ENCODE results near the gene COL25A1. TPM values are rescaled to one million over a fixed set of nuclear protein-coding genes. Genes with fewer than 3 reads are reported as not detected.

COL25A1 gene
- total RNA-seq, 1 experiment from 2014 or later, result not detected

DNA sequence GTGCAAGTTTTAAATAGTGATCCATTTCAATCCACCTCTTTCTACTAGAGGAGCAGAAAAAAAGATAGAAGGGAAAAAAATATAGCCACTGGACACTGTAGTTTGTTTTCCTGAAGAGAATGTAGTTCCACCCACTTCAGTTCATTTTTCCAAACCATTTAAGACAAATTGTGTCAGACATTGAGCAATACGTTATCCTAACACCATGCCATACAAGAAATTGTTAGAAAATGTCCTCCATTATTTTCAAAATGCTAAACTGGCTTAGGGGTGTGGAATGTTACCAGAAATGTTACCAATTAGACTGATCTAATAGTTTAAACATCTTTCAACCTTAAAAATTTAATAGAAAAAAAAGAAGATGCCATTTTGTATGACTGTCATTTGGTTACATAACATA is 491.0 kb downstream of the COL25A1 start:
- peaks cover 59% of the 10 kb centered on the region for H3K27me3 ChIP-seq (ENCODE audit: insufficient read depth, low read length)
- no peak overlapping the region for H3K27ac ChIP-seq (ENCODE audit: low read depth, low read length)
- intact Hi-C loops (cut with micrococcal nuclease), result no loop called here
- no peak overlapping the region for H3K4me2 ChIP-seq (ENCODE audit: low read length)
- no peak for DNase-seq (ENCODE audit: low read depth, low spot score)
- POLR2A ChIA-PET, result no interaction called here
- no peaks in the 10 kb centered on the region for H3K4me1 ChIP-seq (ENCODE audit: control insufficient read depth in 1 of 2, insufficient read depth in 2 of 2, low read length in 2 of 2)
- BruUV-seq (replicated peaks), result no TSS peak
- H3K79me2 ChIP-seq (ENCODE audit: insufficient read depth, low read length), result no peaks in the 10 kb centered on the region
- no peaks in the 10 kb centered on the region for H3K36me3 ChIP-seq (ENCODE audit: control insufficient read depth in 1 of 2, insufficient read depth in 2 of 2, low read length in 2 of 2)
- no peaks in the 10 kb centered on the region; the same call in 1 of the 2 replicates for H4K20me1 ChIP-seq (ENCODE audit: insufficient read depth)
- RAD21 ChIA-PET (ENCODE audit: low non-redundant PET in 1 of 2, low total read pairs in 2 of 2, uncharacterized antibody in 2 of 2, unreplicated experiment in 2 of 2), result no interaction called here
- no peak overlapping the region for H3K4me3 ChIP-seq (replicated peaks in 1 of 2; ENCODE audit: low read depth in 1 of 2, low read length in 2 of 2)
- H3K9me3 ChIP-seq (ENCODE audit: control insufficient read depth in 1 of 2, insufficient read depth in 1 of 2, low read depth in 1 of 2, low read length in 2 of 2), result no peaks in the 10 kb centered on the region
- TF ChIP-seq, protein P1, sequence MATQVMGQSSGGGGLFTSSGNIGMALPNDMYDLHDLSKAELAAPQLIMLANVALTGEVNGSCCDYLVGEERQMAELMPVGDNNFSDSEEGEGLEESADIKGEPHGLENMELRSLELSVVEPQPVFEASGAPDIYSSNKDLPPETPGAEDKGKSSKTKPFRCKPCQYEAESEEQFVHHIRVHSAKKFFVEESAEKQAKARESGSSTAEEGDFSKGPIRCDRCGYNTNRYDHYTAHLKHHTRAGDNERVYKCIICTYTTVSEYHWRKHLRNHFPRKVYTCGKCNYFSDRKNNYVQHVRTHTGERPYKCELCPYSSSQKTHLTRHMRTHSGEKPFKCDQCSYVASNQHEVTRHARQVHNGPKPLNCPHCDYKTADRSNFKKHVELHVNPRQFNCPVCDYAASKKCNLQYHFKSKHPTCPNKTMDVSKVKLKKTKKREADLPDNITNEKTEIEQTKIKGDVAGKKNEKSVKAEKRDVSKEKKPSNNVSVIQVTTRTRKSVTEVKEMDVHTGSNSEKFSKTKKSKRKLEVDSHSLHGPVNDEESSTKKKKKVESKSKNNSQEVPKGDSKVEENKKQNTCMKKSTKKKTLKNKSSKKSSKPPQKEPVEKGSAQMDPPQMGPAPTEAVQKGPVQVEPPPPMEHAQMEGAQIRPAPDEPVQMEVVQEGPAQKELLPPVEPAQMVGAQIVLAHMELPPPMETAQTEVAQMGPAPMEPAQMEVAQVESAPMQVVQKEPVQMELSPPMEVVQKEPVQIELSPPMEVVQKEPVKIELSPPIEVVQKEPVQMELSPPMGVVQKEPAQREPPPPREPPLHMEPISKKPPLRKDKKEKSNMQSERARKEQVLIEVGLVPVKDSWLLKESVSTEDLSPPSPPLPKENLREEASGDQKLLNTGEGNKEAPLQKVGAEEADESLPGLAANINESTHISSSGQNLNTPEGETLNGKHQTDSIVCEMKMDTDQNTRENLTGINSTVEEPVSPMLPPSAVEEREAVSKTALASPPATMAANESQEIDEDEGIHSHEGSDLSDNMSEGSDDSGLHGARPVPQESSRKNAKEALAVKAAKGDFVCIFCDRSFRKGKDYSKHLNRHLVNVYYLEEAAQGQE (IDR thresholded peaks at IDR 0.05; ENCODE audit: low read depth), result no peak
- no peak for TF ChIP-seq FOSL1 (IDR thresholded peaks at IDR 0.05; ENCODE audit: low read depth)
- no peak for TF ChIP-seq SIN3A (IDR thresholded peaks at IDR 0.05; ENCODE audit: low read depth)
- TF ChIP-seq, protein P2, sequence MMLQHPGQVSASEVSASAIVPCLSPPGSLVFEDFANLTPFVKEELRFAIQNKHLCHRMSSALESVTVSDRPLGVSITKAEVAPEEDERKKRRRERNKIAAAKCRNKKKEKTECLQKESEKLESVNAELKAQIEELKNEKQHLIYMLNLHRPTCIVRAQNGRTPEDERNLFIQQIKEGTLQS (IDR thresholded peaks at IDR 0.05), result no peak
- TF ChIP-seq ZFX (IDR thresholded peaks at IDR 0.05), result no peak
- no peak for TF ChIP-seq CEBPB (IDR thresholded peaks at IDR 0.05; ENCODE audit: low read depth)
- no peak for TF ChIP-seq ZBTB33 (IDR thresholded peaks at IDR 0.05; ENCODE audit: extremely low read depth, insufficient replicate concordance, low read length)
- TF ChIP-seq CBX3 (IDR thresholded peaks at IDR 0.05; ENCODE audit: low read depth), result no peak
- no peak for TF ChIP-seq JUND (IDR thresholded peaks at IDR 0.05)
- TF ChIP-seq RAD21 (IDR thresholded peaks at IDR 0.05; ENCODE audit: low read depth), result no peak
- TF ChIP-seq ELF1 (IDR thresholded peaks at IDR 0.05; ENCODE audit: borderline replicate concordance, low read depth), result no peak
- TF ChIP-seq TCF7L2 (IDR thresholded peaks at IDR 0.05; ENCODE audit: borderline replicate concordance, extremely low read depth, insufficient read depth, insufficient read length), result no peak
- no peak for TF ChIP-seq MAX (IDR thresholded peaks at IDR 0.05)
- CTCF ChIA-PET, result no interaction called here
- no peak for ATAC-seq
- H2AFZ ChIP-seq (ENCODE audit: low read depth, low read length, poor library complexity, severe bottlenecking), result no peak overlapping the region
- no peak overlapping the region for H3K9ac ChIP-seq (ENCODE audit: low read length)
- no peaks in the 10 kb centered on the region for H3K9me2 ChIP-seq (ENCODE audit: insufficient read depth)
